GM12872 (cell line): Measurements from ENCODE around the gene GPR176.

Experiments
- TF ChIP-seq, protein P1 (sequence below): IDR thresholded peaks from 3 replicates; pipeline ENCODE4 v1.5.1; 2011; ENCODE audit warnings: low read depth, mild to moderate bottlenecking, low read length, moderate library complexity; ENCODE audit not compliant: insufficient read depth

GPR176 gene

DNA sequence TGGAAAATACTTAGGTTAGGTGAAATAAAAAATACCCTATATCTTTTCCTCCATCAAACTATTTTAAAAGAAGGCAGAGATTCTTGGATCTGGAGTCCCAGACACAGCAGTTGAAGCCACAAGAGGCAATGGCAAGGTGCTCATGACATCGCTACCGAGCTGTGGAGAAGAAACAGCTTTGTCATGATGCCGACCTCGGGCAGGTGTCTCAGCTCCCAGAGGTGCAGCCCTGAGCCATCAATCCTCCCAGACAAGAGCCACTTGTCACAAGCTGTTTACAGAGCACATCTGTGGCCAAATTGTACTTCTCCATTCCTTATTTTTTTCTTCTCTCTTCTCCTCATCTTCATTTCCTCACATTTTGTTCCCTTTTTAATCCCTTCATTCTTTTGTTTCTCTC is 50.8 kb downstream of the GPR176 start:
- TF ChIP-seq, protein P1, sequence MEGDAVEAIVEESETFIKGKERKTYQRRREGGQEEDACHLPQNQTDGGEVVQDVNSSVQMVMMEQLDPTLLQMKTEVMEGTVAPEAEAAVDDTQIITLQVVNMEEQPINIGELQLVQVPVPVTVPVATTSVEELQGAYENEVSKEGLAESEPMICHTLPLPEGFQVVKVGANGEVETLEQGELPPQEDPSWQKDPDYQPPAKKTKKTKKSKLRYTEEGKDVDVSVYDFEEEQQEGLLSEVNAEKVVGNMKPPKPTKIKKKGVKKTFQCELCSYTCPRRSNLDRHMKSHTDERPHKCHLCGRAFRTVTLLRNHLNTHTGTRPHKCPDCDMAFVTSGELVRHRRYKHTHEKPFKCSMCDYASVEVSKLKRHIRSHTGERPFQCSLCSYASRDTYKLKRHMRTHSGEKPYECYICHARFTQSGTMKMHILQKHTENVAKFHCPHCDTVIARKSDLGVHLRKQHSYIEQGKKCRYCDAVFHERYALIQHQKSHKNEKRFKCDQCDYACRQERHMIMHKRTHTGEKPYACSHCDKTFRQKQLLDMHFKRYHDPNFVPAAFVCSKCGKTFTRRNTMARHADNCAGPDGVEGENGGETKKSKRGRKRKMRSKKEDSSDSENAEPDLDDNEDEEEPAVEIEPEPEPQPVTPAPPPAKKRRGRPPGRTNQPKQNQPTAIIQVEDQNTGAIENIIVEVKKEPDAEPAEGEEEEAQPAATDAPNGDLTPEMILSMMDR: no peak

DNA sequence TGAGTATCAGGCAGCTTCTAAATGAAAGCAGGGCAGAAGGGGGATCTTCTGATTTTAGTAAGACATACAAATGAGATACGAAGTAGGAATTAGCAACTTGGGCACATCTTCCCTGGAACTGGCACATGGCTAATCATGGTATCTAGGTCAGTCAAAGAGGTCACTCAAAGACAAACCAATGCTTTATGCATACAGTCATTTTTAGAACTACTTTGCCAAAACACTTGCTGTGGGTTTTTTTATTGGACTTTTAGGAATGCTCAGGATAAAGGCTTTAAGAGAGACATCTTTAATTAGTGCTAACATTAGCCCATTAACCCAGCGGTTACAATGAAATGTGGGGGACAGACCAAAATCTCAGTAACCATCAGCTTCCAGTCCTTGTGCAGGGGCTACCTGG is 51.7 kb downstream of the GPR176 start:
- TF ChIP-seq, protein P1: no peak

DNA sequence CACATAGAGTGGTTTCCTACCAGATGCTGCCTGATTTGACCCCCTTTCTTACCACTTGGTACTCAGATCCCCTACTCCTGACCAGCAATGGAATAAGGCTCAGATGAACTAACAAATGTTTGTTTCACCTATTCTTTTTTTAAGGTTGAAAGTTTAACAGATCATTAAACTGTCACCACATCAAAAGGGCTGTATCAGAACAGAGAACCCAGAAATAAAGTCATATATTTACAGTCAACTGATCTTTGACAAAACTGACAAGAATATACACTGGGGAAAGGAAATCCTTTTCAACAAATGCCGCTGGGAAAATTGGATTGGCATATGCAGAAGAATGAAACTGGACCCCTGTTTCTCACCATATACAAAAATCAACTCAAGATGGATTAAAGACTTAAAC is 56.0 kb downstream of the GPR176 start:
- TF ChIP-seq, protein P1: no peak

DNA sequence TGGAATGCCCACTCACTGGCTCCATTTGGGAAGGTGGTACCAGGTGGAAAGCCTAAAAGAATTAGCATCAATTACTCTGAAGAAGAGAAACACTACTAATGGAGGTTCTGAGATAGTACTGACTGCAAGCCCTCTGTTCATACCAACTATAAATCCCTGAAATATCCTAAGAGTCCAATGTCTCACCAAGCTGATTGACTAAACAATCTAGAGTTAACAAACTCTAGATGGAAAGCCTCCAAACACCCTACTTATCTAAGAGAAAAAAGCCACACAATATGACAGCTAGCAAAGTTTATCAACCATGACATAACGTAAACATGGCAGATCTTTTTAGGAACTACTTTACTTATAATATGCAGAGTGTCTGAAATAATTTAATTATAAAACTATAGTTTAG is 59.2 kb downstream of the GPR176 start:
- TF ChIP-seq, protein P1: no peak

DNA sequence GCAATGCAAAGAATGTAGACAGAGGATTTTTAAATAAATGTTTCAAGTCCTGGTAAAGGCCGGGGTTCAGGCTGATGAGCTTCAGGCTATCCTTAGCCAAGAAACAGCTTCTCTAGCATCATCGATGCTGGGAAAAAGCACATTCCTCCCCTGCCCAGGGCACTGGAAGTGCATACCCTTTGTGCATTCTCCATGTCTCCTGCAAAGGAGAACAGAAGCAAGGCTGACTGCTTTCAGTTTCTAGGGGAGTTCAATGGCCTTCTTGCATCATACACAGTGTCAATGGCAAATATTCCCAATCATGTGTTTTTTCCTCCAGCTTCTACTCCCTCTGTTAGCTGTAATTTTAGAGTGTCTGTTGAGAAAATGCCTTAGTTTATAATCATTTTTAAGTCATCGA is 59.9 kb downstream of the GPR176 start:
- TF ChIP-seq, protein P1: no peak

DNA sequence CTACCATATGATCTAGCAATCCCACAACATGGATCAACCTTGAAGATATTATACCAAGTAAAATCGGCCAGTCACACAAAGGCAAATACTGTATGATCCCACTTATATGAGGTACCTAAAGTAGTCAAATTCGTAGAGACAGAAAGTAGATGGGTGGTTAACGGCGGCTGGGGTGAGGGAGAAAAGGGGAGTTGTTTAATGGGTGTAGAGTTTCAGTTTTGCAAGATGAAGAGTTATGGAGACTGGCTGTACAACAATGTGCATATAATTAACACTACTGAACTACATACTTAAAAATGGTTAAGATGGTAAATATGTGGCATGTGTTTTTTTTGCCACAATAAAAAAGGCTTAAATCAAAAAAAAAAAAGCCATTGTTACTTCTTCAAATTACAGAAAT is 60.4 kb downstream of the GPR176 start:
- TF ChIP-seq, protein P1: no peak

DNA sequence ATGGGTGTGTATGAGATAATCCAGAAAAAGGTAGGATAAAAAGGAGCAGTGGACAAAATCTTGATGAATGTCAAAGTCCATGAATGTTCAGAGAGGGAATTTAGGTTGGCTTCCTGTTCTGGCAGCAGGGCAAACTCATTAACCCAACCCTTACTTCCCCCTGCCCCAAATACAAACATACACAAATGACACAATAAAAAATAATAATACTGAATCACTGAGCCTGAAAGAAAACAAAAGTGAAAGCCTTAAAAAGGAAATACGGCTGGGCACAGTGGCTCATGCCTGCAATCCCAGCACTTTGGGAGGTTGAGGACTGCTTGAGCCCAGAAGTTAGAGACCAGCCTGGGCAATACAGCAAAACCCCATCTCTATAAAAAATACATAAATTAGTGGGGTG is 62.9 kb downstream of the GPR176 start:
- TF ChIP-seq, protein P1: no peak

DNA sequence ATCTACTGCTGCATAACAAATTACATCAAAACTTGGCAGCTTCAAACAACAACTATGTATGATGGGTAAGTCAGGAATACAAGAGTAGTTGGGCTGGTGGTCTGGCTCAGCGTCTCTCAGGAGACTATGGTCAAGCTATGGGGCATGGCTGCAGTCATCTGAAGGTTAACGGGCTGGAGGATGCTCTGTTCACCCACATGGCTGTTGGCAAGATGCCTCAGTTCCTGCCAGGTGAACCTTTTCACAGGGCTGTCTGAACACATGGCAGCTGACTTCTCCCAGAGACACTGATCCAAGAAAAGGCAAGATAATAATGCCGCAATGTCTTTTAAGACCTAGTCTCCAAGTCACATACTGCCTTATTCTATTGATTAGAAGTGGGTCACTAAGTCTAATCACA is 63.7 kb downstream of the GPR176 start:
- TF ChIP-seq, protein P1: no peak
